Islet precursor cell (in vitro differentiated cells): ENCODE results near the gene ATP7B.

Experiments
- DNase-seq: peaks from one replicate; pipeline ENCODE4 v3.0.0-alpha.2; 2018

ATP7B gene

GRCh38 chr13:51976890-51977289 lies 34.4 kb downstream of the ATP7B start:
- no peak for DNase-seq

- no peak for DNase-seq
Observed at GRCh38 chr13:51976423-51976822, 34.8 kb downstream of the ATP7B start.

- DNase-seq = no peak
Observed at GRCh38 chr13:51974482-51974881, 36.8 kb downstream of the ATP7B start.

GRCh38 chr13:51971520-51972426 lies 39.5 kb downstream of the ATP7B start:
- no peak for DNase-seq

GRCh38 chr13:51970349-51970748 lies 40.9 kb downstream of the ATP7B start:
- DNase-seq = no peak

GRCh38 chr13:51967482-51968446 lies 43.5 kb downstream of the ATP7B start:
- DNase-seq = no peak

- DNase-seq = no peak
Observed at GRCh38 chr13:51966186-51966585, 45.1 kb downstream of the ATP7B start.

GRCh38 chr13:51961493-51962403 lies 49.5 kb downstream of the ATP7B start:
- no peak for DNase-seq

GRCh38 chr13:51960766-51961165 lies 50.5 kb downstream of the ATP7B start:
- no peak for DNase-seq

GRCh38 chr13:51959773-51960172 lies 51.5 kb downstream of the ATP7B start:
- no peak for DNase-seq

- DNase-seq = no peak
Observed at GRCh38 chr13:51958217-51958547, 53.1 kb downstream of the ATP7B start.

- DNase-seq = no peak
Observed at GRCh38 chr13:51957377-51958216, 53.7 kb downstream of the ATP7B start.

- DNase-seq = no peak
Observed at GRCh38 chr13:51956717-51957116, 54.5 kb downstream of the ATP7B start.

- no peak for DNase-seq
Observed at GRCh38 chr13:51955816-51956603, 55.2 kb downstream of the ATP7B start.

- DNase-seq = no peak
Observed at GRCh38 chr13:51955281-51955771, 55.9 kb downstream of the ATP7B start.

- no peak for DNase-seq
Observed at GRCh38 chr13:51953347-51954195, 57.7 kb downstream of the ATP7B start.

GRCh38 chr13:51950722-51951121 lies 60.5 kb downstream of the ATP7B start:
- DNase-seq = no peak

GRCh38 chr13:51946163-51946669 lies 65.0 kb downstream of the ATP7B start:
- DNase-seq = peak; percentile 0

- no peak for DNase-seq
Observed at GRCh38 chr13:51945149-51945548, 66.1 kb downstream of the ATP7B start.
